GM12878 (cell line): ENCODE measurements around the gene PDZRN3.

Experiments used
- CEBPB ChIP-seq, 2 experiments: fragments of 150-350 bp in 1 of 2; IDR thresholded peaks; 2 replicates each; pipeline ENCODE4 v1.6.1; 2012 to 2014; ENCODE audit warnings: low read depth in 2 of 2, low read length in 2 of 2, borderline replicate concordance in 1 of 2, inconsistent platforms in 1 of 2
- EP300 ChIP-seq, 2 experiments: fragments of 150-350 bp in 1 of 2; IDR thresholded peaks; 2 replicates each; pipeline ENCODE4 v1.6.1; 2011 to 2012; ENCODE audit warnings: low read depth in 2 of 2, low read length in 2 of 2, borderline replicate concordance in 1 of 2, improper control_type of control experiment in 1 of 2, inconsistent platforms in 1 of 2; ENCODE audit not compliant: control insufficient read depth in 1 of 2
- JUND ChIP-seq: IDR thresholded peaks from 2 replicates; pipeline ENCODE4 v1.6.1; 2012; ENCODE audit warnings: low read depth, mild to moderate bottlenecking, low read length, improper control_type of control experiment, moderate library complexity
- MXI1 ChIP-seq: fragments of 150-350 bp; IDR thresholded peaks from 2 replicates; pipeline ENCODE4 v1.6.1; 2011; ENCODE audit warnings: low read depth, mild to moderate bottlenecking, inconsistent platforms, low read length, improper control_type of control experiment
- POU2F2 ChIP-seq: IDR thresholded peaks from 3 replicates; pipeline ENCODE4 v1.6.1; 2011; ENCODE audit warnings: low read depth, mild to moderate bottlenecking, low read length, borderline replicate concordance
- RELA ChIP-seq: fragments of 450-650 bp; IDR thresholded peaks from 2 replicates; pipeline ENCODE4 v1.8.0; 2014; ENCODE audit warnings: borderline replicate concordance; ENCODE audit not compliant: partially characterized antibody
- RFX5 ChIP-seq: IDR thresholded peaks from 2 replicates; pipeline ENCODE4 v1.6.1; 2011; ENCODE audit warnings: low read depth, low read length, improper control_type of control experiment
- TF ChIP-seq, protein P1 (sequence below), 3 experiments: IDR thresholded peaks in 2 of 3; conservative IDR thresholded peaks in 1 of 3; 2 replicates each; pipeline ENCODE4 v1.5.1; 2011; ENCODE audit warnings: low read depth in 3 of 3, low read length in 3 of 3, mild to moderate bottlenecking in 3 of 3, control low read depth in 2 of 3, moderate library complexity in 2 of 3, inconsistent platforms in 1 of 3, mixed read lengths in 1 of 3; ENCODE audit not compliant: control insufficient read depth in 2 of 3, insufficient read depth in 1 of 3; ENCODE audit errors: extremely low read depth in 1 of 3
- TF ChIP-seq, protein P2 (sequence below): fragments of 450-650 bp; IDR thresholded peaks from 2 replicates; pipeline ENCODE4 v1.6.1; 2016; ENCODE audit warnings: mild to moderate bottlenecking, moderate library complexity, borderline replicate concordance
- TF ChIP-seq, protein P3 (sequence below): IDR thresholded peaks from 2 replicates; pipeline ENCODE4 v1.6.1; 2012; ENCODE audit warnings: mild to moderate bottlenecking, low read depth, low read length

DNA sequence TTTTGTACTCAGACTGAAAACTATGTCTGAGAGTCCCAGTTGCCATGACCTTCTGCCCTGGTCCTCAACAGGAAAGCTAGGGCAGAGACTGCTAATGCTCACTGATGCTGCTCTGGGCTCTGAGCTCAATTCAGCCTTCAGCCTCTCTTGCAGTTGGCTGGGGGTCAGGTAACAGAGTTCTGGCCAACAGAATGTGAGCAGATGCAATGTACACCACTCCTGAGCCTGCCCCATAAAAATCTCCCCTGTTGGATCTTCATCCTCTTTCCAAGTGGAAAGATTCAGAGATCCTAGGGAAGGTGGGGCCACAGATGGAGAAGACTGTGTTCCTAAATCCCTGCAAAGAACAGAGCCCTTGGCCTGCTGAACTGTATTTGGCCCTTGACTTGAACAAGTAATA lies 87.8 kb downstream of the PDZRN3 start:
- TF ChIP-seq POU2F2, result no peak
- TF ChIP-seq RFX5, result no peak
- TF ChIP-seq, protein P1, sequence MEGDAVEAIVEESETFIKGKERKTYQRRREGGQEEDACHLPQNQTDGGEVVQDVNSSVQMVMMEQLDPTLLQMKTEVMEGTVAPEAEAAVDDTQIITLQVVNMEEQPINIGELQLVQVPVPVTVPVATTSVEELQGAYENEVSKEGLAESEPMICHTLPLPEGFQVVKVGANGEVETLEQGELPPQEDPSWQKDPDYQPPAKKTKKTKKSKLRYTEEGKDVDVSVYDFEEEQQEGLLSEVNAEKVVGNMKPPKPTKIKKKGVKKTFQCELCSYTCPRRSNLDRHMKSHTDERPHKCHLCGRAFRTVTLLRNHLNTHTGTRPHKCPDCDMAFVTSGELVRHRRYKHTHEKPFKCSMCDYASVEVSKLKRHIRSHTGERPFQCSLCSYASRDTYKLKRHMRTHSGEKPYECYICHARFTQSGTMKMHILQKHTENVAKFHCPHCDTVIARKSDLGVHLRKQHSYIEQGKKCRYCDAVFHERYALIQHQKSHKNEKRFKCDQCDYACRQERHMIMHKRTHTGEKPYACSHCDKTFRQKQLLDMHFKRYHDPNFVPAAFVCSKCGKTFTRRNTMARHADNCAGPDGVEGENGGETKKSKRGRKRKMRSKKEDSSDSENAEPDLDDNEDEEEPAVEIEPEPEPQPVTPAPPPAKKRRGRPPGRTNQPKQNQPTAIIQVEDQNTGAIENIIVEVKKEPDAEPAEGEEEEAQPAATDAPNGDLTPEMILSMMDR (IDR thresholded peaks at IDR 0.05 in 2 of 3, conservative IDR thresholded peaks at IDR 0.05 in 1 of 3; ENCODE audit: control insufficient read depth in 2 of 3, extremely low read depth in 1 of 3, insufficient read depth in 1 of 3, low read depth in 3 of 3, low read length in 3 of 3), result no peak
- TF ChIP-seq EP300 (IDR thresholded peaks at IDR 0.05; ENCODE audit: borderline replicate concordance in 1 of 2, control insufficient read depth in 1 of 2, low read depth in 2 of 2, low read length in 2 of 2), result no peak
- TF ChIP-seq, protein P2, sequence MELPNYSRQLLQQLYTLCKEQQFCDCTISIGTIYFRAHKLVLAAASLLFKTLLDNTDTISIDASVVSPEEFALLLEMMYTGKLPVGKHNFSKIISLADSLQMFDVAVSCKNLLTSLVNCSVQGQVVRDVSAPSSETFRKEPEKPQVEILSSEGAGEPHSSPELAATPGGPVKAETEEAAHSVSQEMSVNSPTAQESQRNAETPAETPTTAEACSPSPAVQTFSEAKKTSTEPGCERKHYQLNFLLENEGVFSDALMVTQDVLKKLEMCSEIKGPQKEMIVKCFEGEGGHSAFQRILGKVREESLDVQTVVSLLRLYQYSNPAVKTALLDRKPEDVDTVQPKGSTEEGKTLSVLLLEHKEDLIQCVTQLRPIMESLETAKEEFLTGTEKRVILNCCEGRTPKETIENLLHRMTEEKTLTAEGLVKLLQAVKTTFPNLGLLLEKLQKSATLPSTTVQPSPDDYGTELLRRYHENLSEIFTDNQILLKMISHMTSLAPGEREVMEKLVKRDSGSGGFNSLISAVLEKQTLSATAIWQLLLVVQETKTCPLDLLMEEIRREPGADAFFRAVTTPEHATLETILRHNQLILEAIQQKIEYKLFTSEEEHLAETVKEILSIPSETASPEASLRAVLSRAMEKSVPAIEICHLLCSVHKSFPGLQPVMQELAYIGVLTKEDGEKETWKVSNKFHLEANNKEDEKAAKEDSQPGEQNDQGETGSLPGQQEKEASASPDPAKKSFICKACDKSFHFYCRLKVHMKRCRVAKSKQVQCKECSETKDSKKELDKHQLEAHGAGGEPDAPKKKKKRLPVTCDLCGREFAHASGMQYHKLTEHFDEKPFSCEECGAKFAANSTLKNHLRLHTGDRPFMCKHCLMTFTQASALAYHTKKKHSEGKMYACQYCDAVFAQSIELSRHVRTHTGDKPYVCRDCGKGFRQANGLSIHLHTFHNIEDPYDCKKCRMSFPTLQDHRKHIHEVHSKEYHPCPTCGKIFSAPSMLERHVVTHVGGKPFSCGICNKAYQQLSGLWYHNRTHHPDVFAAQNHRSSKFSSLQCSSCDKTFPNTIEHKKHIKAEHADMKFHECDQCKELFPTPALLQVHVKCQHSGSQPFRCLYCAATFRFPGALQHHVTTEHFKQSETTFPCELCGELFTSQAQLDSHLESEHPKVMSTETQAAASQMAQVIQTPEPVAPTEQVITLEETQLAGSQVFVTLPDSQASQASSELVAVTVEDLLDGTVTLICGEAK, result no peak
- TF ChIP-seq, protein P3, sequence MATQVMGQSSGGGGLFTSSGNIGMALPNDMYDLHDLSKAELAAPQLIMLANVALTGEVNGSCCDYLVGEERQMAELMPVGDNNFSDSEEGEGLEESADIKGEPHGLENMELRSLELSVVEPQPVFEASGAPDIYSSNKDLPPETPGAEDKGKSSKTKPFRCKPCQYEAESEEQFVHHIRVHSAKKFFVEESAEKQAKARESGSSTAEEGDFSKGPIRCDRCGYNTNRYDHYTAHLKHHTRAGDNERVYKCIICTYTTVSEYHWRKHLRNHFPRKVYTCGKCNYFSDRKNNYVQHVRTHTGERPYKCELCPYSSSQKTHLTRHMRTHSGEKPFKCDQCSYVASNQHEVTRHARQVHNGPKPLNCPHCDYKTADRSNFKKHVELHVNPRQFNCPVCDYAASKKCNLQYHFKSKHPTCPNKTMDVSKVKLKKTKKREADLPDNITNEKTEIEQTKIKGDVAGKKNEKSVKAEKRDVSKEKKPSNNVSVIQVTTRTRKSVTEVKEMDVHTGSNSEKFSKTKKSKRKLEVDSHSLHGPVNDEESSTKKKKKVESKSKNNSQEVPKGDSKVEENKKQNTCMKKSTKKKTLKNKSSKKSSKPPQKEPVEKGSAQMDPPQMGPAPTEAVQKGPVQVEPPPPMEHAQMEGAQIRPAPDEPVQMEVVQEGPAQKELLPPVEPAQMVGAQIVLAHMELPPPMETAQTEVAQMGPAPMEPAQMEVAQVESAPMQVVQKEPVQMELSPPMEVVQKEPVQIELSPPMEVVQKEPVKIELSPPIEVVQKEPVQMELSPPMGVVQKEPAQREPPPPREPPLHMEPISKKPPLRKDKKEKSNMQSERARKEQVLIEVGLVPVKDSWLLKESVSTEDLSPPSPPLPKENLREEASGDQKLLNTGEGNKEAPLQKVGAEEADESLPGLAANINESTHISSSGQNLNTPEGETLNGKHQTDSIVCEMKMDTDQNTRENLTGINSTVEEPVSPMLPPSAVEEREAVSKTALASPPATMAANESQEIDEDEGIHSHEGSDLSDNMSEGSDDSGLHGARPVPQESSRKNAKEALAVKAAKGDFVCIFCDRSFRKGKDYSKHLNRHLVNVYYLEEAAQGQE, result no peak
- TF ChIP-seq MXI1, result no peak
- TF ChIP-seq RELA, result no peak
- TF ChIP-seq CEBPB (IDR thresholded peaks at IDR 0.05; ENCODE audit: borderline replicate concordance in 1 of 2, low read depth in 2 of 2, low read length in 2 of 2), result no peak
- TF ChIP-seq JUND, result no peak
